ENCODE results near the gene PAOX.

PAOX gene

DNA sequence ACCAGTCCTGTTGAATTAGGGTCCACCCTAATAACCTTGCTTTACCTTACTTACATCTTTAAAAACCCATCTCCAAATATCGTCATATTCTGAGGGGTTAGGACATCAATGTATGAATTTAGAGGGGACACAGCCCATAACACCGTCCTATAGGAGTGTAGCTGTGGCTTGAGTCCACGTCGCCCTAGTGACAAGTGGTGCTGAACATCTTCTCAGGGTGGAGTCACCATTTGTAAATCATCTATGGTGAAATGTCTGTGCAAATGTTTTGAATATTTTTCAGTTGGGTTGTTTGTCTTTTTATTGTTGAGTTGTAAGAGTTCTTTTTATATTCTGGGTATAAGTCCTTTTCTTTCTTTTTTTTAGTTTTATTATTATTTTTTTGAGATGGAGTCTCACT lies 37.1 kb upstream of the PAOX start:
- CTCF ChIA-PET = interaction anchor here (2.3 kb wide), 1 partner anchor 12 kb away, joined by 13 read pairs; no protein-coding TSS in a partner anchor
- POLR2A ChIA-PET (ENCODE audit: low non-redundant PET) = no interaction called here
- no peak for TF ChIP-seq CTCF (conservative IDR thresholded peaks at IDR 0.05; ENCODE audit: low read depth)
- no peak overlapping the region for H3K27ac ChIP-seq
- no peak for DNase-seq (ENCODE audit: low spot score)

DNA sequence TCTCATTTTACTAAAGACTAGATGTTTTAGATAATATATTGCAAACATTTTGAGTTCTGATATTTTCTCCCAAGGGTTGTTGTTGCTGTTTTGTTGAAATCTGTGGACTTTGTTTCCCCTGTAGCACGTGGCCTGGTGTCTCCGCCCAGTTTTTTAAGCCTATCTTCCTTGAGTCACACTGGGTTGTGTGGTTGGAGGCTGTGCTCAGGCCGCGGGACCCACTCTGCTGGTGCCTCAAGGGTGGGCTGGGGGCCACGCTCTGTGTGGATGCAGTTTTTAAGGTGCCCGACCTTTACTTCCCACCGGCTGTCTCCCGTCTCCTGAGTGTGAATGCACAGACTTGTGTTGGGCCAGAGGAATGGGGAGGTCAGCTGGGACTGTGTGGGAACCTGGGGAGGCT lies 36.1 kb upstream of the PAOX start:
- no peak for DNase-seq (ENCODE audit: low spot score)
- CTCF ChIA-PET = interaction anchor here (0.6 kb wide), 1 partner anchor 13 kb away, joined by 3 read pairs; no protein-coding TSS in a partner anchor
- no peak for TF ChIP-seq CTCF (conservative IDR thresholded peaks at IDR 0.05; ENCODE audit: low read depth)
- H3K27ac ChIP-seq = no peak overlapping the region
- POLR2A ChIA-PET (ENCODE audit: low non-redundant PET) = no interaction called here

- CTCF ChIA-PET = interaction anchor here (0.6 kb wide), 1 partner anchor 13 kb away, joined by 3 read pairs; no protein-coding TSS in a partner anchor
- no peak for TF ChIP-seq CTCF (conservative IDR thresholded peaks at IDR 0.05; ENCODE audit: low read depth)
- no peak overlapping the region for H3K27ac ChIP-seq
- no peak for DNase-seq (ENCODE audit: low spot score)
- POLR2A ChIA-PET (ENCODE audit: low non-redundant PET) = no interaction called here
Observed at GRCh38 chr10:133343558-133343957, 35.5 kb upstream of the PAOX start.

GRCh38 chr10:133344236-133344635 lies 34.8 kb upstream of the PAOX start:
- no peak for TF ChIP-seq CTCF (conservative IDR thresholded peaks at IDR 0.05; ENCODE audit: low read depth)
- CTCF ChIA-PET = no interaction called here

DNA sequence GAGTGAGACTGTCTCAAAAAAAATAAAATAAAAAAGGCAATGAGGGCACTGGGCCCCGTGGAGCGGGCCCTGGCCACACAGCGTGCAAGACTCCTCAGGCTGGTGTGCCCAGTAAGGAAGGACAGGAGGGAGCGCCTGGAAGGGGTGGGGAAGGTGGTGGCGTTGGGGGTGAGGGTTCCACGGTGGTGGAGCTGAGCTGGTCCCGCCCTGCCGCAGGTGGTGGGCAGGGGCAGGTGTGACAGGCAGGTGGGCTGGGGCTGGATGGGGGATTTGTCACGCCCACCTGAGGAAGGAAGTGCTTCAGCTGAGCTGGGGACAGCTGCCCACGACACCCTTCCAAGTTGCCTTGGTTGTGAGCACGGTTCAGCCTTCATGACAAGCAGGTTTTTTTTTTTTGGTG lies 32.6 kb upstream of the PAOX start:
- no peak overlapping the region for H3K27ac ChIP-seq
- no peak for DNase-seq (ENCODE audit: low spot score)
- ChIA-PET CTCF (interaction anchor here (2.6 kb wide), 1 partner anchor 17 kb away, joined by 11 read pairs; no protein-coding TSS in a partner anchor), POLR2A (ENCODE audit: low non-redundant PET) (no interaction called here)
- TF ChIP-seq CTCF (conservative IDR thresholded peaks at IDR 0.05; ENCODE audit: low read depth) = no peak

More at GRCh38 chr10:133344236-133344635, 34.8 kb upstream of the PAOX start:
- DNase-seq (ENCODE audit: low spot score) = no peak
- no peak overlapping the region for H3K27ac ChIP-seq
- POLR2A ChIA-PET (ENCODE audit: low non-redundant PET) = no interaction called here

DNA sequence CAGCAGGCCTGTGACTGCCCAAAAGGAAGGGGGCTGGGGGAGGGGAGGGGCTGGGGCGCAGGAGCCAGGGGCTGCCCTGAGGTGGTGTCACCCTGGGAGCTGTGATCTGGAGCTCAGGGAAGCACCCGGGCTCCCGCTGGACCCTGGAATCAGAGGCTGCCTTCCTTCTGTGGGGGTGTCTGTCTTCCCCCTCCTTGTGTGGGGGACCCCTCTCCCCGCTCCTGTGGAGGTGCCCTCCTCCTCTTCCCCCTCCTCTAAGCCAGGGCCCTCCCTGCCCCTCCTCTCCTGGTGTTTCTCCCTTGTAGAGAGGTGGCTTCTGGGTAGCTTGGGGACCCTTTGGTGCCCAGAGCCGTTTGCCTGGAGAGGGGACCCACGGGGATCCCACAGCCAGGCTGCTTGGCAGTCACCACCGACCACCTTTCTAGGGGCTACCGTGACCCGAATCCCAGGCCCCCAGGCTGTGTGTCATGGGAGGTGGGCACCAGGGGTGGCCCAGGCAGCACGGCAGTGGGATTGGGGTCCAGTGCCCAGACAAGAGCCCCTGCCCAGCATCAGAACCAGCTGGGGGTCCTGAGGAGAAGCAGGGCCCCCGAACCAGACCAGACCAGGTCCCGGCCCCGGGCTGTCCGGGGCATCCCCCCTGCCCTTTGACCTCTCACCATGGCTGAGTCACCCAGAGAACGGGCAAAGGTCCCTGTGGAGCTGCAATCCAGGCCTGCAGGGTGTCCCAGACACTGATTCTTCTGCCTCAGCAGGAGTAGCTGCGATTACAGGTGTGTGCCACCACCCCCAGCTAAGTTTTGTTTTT lies 31.1 kb upstream of the PAOX start:
- POLR2A ChIA-PET (ENCODE audit: low non-redundant PET) = interaction anchor here (0.7 to 1.1 kb wide), 2 partner anchors 8 to 11 kb away, joined by 3 read pairs; partner anchors contain the start of gene CALY
- TF ChIP-seq CTCF (conservative IDR thresholded peaks at IDR 0.05; ENCODE audit: low read depth) = no peak
- no peak overlapping the region for H3K27ac ChIP-seq
- no peak for DNase-seq (ENCODE audit: low spot score)
- CTCF ChIA-PET = interaction anchor here (2.6 kb wide), 1 partner anchor 18 kb away, joined by 11 read pairs; no protein-coding TSS in a partner anchor

Data from RWPE1 (cell line).